ENCODE measurements around the gene FAAP20. TPM values are rescaled to one million over a fixed set of nuclear protein-coding genes. Genes with fewer than 3 reads are reported as not detected.

The FAAP20 gene
- total and polyA plus RNA-seq, 2 of the 8 experiments (the other 6 are each of a cell fraction or from before 2014, with no cell fraction given): 58.4 to 99.8 TPM

- no peak for TF ChIP-seq SUZ12 (IDR thresholded peaks at IDR 0.05; ENCODE audit: low read length)
- no peak for TF ChIP-seq NRF1 (IDR thresholded peaks at IDR 0.05; ENCODE audit: low read depth, low read length)
These were observed 16.2 kb upstream of the FAAP20 start (continued) for GRCh38 chr1:2210786-2211185.

Data from H1 (cell line).